Gastrocnemius medialis (tissue), 4 donors: ENCODE data around the gene SRPK2.

Experiments
- POLR2A ChIP-seq, 2 donors: fragments of 450-650 bp; IDR thresholded peaks; one replicate each; pipeline ENCODE4 v1.6.1; 2017; ENCODE audit warnings: antibody characterized with exemption in 2 of 2, mild to moderate bottlenecking in 2 of 2, moderate library complexity in 2 of 2
- TF ChIP-seq, protein P1 (sequence below), 5 experiments: fragments of 450-650 bp in 3 of 5; fragments of 200-600 bp in 2 of 5; sonication (generic) in 2 of 5; IDR thresholded peaks in 4 of 5; conservative IDR thresholded peaks in 1 of 5; 1 replicate in 4 of 5; 2 replicates in 1 of 5; pipeline ENCODE4 v1.5.1; 2016 to 2019; ENCODE audit warnings: antibody characterized with exemption in 5 of 5, mild to moderate bottlenecking in 3 of 5, moderate library complexity in 3 of 5

DNA sequence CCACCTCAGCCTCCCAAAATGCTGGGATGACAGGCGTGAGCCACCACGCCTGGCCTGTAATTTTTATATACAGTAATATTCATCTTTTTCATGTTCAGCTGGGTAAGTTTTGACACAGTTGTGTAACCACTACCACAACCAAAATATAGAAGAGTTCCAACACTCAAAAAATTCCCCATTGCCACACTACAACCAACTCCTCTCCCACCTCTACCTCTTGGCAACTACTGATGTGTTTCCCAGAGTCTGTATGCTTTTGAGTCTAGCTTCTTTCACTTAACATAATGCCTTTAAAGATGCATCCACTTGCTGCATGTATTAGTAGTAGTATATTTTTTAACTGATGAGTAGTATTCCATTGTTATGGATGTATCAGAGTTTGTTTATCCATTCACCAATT is 90.7 kb downstream of the SRPK2 start:
- TF ChIP-seq, protein P1, sequence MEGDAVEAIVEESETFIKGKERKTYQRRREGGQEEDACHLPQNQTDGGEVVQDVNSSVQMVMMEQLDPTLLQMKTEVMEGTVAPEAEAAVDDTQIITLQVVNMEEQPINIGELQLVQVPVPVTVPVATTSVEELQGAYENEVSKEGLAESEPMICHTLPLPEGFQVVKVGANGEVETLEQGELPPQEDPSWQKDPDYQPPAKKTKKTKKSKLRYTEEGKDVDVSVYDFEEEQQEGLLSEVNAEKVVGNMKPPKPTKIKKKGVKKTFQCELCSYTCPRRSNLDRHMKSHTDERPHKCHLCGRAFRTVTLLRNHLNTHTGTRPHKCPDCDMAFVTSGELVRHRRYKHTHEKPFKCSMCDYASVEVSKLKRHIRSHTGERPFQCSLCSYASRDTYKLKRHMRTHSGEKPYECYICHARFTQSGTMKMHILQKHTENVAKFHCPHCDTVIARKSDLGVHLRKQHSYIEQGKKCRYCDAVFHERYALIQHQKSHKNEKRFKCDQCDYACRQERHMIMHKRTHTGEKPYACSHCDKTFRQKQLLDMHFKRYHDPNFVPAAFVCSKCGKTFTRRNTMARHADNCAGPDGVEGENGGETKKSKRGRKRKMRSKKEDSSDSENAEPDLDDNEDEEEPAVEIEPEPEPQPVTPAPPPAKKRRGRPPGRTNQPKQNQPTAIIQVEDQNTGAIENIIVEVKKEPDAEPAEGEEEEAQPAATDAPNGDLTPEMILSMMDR (IDR thresholded peaks at IDR 0.05 in 4 of 5, conservative IDR thresholded peaks at IDR 0.05 in 1 of 5) = no peak
- no peak for TF ChIP-seq POLR2A (IDR thresholded peaks at IDR 0.05)
